HG02588 (cell line): Measurements from ENCODE around the gene CORO6.

Experiments used
- ATAC-seq: cut with Tn5 transposase; IDR thresholded peaks from one replicate; pipeline ENCODE4 v1.9.1; 2021; ENCODE audit warnings: mild to moderate bottlenecking, moderate library complexity; ENCODE audit not compliant: unreplicated experiment

The CORO6 gene

DNA sequence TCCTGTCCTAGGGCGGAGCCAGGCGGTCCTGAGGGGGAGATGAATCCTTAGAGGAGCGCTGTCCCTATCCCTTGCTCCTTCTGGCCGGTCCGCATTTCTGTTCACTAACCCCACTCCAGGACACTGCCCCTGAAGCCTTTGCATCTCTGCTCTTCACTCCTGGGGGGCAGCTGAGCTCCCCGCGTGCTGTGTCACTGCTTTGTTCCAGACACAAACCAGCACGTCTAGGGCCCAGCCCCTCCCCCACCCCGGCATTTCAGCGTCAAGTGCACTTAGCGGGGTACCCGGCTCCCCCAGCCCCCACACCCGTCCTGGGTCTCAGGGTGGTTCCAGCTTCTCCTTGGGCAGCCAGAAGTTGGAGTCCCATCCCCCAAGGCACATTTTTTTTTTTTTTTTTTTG is 8.9 kb downstream of the CORO6 start:
- ATAC-seq, result no peak

DNA sequence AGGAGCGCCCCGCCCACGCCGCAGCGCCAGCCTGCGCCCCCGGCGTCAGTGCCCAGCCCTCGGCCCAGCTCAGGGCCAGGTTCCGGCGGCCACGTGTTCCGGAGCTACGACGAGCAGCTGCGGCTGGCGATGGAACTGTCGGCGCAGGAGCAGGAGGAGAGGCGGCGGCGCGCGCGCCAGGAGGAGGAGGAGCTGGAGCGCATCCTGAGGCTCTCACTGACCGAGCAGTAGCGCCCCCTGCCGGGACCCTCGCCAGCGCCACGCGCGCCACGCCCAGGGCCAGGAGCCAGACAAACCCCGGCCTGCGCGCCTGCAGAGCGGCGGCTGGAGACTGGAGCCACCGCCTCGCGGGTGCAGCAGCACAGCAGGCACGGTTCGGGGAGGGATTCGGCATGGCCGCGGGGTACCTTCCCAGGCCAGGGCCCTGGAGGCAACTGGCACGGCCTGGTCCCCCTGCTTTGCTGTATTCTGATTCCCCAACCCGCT is 9.3 kb downstream of the CORO6 start:
- ATAC-seq, result no peak

DNA sequence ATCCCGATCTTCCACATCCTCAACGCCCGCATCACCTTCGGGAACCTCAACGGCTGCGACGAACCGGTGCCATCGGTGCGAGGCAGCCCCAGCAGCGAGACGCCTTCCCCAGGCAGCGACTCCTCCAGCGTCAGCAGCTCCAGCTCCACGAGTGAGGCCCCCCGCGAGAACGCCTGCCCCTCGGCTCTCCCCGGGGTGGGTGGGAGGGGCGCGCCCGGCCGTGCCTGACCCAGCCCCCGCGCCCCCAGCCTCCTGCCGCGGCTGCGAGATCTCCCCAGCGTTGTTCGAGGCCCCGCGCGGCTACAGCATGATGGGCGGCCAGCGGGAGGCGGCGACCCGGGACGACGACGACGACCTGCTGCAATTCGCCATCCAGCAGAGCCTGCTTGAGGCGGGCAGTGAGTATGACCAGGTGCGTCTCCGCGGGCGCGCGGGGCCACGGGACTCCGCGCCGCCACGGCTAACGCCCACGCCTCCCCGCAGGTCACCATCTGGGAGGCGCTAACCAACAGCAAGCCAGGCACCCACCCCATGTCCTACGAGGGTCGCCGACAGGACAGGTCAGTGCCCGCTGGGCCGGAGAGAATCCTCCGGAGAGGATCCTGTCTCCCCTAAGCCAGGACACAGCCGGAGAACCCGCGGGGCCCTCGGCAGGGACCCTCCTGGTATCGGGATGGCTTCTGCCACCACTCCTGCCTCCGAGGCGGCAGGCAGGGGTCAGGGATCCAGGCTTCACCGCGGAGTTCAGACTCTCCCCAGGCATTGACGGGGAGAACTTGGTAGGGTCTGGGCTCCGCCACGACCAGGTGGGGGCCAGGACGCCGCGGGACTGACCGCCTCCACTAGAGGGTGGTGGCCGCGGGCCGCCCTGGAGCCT is 10.1 kb downstream of the CORO6 start:
- ATAC-seq, result no peak

DNA sequence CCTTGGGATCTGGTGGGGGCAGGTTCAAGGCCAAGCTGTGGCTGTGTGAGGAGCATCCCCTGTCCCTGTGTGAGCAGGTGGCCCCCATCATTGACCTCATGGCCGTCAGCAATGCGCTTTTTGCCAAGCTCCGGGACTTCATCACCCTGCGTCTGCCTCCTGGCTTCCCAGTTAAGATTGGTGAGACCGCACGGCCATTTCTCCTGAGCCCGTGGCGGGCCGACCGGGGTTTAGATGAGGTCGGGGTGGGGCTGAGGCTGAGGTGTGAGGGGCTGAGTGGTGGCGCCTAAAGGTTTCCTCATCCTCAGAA is 10.7 kb downstream of the CORO6 start:
- no peak for ATAC-seq

DNA sequence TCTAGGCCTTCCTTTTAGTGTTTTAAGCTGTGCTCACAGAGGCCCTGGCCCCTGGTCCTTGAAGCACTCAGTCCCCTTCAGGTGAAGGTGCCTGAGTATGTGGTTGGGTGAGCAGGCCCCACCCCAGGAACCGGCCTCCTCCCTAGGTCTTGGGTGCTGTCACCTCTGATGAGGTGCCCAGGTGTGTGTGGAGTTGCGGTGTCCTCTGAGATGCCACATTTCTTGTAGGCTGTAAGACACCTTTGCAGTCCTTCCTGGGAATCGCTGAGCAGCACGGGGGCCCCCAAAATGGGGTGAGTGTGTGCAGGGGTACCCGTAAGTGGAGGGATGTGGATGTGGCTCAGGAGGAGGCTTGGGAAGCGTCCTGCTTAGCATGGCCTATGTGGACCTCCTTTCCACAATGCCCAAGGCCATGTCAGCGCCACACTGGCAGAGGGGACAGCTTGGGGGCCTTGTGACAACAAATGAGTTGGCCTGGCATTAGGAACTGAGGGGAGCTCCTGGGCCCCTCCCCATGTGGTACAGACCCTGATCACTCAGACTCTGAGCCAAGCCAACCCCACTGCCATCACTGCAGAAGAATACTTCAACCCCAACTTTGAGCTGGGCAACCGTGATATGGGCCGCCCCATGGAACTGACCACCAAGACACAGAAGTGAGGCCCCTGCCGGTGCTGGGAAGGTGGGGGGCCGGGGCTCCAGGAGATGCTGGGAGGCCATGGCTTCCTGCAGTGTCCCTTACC is 11.2 kb downstream of the CORO6 start:
- no peak for ATAC-seq

DNA sequence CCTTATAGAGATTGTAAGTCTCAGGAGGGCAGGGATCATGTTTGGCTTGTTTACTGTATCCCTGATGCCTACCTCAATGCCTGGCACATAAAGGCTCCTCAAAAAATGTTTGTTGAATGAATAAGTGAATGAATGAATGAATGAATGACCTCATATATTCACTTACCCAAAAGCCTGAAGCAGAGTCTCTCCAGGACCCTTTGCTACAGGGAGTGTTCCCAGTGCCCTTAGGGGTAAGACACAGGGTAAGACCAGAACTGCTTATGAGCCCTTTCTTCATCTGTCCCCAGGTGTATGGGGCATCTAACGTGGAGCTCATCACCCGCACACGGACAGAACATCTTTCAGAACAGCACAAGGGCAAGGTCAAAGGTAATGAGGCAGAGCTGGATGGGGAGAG is 12.3 kb downstream of the CORO6 start:
- no peak for ATAC-seq

DNA sequence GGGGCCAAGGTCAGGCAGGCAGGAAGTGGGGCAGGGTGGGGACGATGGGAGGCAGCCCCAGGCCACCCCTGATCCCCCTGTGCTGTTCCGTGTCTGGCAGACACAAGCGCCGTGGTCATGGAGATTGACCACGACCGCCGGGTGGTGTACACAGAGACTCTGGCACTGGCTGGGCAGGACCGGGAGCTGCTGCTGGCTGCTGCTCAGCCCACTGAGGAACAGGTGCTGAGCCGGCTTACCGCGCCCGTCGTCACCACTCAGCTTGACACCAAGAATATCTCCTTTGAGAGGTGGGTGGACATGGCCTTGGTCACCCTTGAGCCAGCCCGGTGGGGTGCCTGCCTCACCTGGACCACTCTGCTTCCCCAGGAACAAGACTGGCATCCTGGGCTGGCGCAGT is 13.7 kb downstream of the CORO6 start:
- no peak for ATAC-seq

DNA sequence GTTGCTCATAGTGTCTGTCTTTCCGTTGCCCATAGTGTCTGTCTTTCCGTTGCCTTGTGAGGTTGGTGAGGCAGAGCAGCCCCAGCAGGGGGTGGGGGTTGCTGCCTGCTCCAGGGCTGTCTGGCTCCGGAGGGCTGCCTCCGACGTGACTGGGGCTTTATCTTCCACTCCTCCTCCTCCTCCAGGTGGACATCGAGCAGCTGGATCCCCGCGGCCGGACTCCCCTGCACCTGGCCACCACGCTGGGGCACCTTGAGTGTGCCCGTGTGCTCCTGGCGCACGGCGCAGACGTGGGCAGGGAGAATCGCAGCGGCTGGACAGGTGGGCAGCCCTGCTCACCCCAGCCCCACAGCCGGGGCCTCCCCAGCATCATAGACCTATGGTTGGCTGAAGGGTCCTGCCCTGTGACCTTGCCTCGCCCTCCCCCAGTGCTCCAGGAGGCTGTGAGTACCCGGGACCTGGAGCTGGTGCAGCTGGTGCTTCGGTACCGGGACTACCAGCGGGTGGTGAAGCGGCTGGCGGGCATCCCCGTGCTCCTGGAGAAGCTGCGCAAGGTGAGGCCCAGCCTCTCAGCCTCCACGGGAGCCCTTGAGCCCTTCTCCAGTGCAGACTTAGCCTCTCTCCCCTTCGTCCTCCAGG is 15.0 kb downstream of the CORO6 start:
- no peak for ATAC-seq

DNA sequence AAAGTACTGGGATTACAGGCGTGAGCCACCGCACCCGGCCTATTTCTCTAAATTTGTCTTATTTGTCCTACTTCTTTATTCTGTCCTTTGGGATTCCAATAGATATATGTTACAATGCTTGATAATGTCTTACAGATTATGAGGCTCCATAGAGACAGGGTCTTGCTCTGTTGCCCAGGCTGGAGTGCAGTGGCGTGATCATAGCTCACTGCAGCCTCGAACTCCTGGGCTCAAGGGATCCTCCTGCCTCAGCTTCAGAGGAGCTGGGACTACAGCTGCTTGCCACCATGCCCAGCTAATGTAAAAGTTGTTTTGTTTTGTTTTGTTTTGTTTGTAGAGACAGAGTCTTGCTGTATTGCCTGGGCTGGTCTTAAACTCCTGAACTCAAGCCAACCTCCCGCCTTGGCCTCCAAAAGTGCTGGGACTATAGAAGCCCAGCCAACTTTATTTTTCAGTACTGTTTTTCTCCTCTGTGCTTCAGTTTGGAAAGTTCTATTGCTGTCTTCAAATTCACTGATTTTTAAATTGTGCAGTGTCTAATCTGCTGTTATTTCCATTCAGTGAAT is 19.5 kb downstream of the CORO6 start:
- no peak for ATAC-seq

DNA sequence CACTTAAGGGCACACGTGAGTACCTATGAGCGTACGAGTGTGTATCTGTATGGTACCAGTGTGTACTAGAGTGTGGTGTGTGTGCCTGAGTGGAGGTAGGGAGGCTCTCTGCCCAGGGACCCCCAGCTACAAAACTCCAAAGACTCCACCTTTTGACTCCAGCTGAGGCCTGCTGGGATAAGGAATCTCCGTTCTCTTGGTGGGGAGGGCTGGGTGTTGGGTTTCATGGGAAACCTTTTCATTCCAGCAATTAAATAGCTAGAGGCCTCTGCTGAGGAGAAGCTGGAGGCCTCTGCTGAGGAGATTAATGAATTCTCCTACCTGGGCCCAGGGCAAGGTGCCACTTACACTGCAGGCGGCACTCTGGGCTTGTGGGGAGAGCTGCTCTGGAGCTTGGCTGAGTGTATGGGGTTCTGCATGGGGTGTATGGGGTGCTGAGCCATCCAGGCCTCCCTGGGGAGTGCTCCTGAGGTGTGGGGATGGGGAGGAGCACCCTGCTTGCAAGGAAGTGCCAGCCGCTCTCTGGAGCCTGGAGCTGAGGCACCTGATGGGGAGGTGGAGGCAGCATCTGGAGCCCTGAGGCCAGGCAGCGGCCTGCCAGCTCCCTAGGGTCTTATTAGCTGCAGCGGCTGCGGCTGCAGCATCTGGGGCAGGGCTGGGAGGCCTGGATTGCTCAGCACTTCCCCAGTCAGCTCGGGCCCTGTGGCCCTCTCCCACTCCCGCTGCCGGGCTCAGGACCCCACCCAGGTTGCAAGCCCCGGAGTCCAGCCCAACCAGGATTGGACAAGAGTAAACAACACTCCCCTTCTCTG is 25.1 kb downstream of the CORO6 start:
- ATAC-seq, result no peak

DNA sequence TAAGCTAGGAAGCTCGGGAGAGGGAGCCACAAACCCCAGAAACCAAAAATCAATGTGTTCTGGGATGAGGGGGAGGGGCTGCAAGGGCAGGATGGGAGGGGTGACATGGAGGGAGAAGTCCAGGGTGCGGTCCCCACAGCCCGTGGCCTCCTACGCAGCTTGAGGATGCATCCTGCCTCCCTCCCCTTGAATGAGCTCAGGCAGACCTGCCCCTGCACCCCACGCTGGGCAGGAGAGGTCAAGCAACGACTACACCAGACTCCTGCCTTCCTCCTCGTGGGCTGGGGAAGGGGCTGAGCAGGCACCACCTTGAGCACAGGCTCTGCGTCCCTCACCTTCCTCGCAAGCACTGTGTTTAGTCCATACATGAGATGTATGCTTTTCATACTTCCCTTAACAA is 25.9 kb downstream of the CORO6 start:
- ATAC-seq, result no peak

DNA sequence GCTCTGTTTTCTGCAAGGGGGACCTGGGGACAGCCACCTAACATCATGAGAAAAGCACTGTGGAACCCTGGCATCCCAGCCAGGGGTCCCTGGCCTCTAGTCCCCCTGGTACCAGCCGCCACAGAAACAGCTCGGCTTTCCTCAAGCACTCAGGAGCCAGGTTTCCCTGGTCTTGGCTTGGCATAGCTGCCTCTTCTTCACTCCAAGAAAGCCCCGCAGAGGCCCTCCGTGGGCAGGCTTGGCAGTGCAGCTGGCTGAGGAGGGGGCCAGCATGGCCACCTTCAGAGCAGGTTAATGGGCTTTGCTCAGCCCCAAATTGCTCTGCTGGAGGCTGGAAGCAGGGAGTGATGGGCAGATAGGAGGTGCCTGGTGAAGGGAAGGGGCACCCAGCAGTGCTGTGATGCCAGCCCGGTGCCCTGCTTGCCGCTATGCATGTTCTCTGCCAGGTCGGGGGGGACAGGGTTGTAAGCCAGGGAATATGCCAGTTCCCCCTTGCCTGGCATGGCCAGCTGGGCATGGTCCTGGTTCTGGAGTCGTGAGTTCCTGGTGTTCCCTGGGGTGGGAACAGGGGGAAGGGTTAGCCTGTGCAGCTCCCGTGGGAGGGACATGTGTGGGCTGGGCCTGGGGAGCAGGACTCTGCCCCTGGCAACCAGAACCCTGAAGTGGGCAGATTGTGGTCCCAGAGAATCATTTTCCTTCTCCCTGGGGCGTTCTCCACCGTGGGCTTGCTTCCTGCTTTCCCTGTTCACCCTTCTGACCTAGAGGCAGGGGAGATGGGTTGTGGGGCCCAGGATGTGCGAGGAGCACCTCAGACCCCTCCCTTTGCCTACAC is 26.6 kb downstream of the CORO6 start:
- no peak for ATAC-seq

DNA sequence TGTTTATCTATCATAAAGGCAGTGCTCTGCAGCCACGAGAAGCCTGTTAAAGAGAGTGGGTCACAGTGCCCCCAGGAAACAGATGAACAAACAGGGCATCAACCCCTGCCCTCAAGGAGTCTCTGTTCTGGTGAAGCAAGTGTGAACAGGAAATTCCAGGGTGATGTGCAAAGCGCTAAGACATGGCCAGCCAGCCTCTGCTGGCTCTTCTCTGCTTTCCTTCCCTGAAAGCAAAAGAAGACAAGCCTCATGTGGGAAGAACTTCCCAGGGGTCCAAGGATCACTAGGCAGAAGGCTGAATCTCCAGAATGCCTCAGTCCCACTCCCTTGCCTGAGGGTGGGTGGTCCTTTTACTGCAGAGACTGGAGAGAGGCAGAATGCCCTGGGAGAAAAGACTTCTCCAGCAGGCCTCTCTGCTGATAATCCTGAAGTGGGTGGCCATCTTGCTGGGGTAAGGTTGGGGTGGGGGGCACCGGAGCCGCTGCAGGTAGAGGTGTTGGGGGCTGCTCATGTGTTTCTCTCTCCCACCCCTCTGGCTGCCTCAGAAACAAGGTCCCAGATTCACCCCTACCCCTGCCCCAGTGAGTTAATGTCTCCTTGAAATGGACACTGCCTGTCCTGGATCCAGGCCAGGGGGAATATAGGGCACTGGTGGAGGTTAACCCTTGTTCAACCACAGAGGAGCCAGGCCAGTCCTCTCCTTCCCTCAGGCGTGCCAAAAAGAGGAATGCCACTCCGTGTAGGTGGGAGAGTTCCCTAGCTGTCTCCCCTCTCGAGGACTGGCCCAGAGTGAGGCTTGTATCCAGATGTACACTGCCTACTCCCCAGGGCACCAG is 27.4 kb downstream of the CORO6 start:
- no peak for ATAC-seq

DNA sequence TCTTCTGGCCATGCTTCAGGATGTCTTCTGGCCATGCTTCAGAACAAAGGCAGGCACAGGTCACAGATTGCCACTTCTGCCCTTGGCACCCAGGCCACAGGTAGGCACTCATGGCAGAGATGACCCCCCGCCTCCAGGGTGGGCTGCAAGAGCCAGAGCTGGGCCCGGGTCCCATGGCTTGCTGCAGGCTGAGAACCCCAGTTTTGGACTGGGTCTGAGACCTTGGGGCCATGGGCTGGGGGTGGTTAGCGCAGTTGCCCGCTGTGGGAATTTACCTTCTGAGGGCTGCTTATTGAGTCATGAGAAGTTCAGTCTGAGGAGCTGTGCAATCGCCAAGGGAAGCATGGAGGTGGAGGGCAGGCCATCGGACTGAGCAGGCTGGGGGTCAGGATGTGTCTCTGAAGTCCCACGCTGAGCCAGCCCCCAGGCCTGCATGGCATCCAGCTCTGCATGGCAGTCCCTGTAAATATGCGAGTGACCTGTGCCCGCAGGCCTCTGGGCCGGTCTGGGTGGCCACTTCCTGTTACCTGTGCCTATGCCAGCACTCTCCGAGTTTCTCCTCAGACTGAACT is 28.1 kb downstream of the CORO6 start:
- no peak for ATAC-seq

DNA sequence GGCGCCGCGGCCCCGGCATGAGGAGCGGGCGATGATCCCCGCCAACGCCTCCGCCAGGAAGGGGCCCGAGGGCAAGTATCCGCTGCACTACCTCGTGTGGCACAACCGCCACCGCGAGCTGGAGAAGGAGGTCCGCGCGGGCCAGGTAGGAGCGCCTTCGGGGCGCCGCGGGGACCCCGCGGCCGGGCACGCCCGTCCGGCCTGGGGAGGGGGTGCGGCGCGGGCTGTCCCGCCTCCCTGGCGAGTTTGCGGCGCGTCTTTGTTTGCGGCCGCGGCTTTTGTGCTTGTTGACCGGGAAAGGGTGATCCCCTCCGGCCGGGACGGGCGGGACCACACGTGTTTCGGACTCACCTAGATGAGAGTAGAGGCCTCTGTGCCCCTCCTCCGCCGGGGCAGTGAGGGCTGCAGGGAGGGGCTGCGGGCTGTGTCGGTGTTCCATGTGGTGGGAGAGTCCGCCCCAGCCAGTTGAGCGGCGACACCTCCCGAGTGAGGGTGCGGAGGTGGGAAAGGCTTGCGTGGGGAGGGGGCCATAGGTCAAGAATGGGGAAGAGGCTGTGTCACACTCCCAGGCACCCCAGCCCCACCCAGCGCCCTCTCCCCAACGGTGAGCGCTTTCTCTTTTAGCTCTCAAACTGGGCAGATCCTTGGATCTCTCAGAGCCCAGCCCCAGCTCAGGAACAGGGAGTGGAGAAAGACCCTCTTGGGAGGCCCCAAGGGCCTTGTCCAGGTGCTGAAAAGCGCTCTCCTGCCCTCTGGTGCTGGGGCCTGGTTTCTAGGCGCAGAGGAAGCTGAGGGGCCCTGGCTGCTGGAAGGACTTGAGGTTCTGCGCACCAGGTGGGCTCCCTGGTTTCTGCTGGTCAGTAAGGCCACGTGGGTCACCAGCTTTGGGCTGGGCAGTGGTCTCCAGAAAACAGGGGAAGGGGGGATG is 28.9 kb downstream of the CORO6 start:
- ATAC-seq, result no peak

DNA sequence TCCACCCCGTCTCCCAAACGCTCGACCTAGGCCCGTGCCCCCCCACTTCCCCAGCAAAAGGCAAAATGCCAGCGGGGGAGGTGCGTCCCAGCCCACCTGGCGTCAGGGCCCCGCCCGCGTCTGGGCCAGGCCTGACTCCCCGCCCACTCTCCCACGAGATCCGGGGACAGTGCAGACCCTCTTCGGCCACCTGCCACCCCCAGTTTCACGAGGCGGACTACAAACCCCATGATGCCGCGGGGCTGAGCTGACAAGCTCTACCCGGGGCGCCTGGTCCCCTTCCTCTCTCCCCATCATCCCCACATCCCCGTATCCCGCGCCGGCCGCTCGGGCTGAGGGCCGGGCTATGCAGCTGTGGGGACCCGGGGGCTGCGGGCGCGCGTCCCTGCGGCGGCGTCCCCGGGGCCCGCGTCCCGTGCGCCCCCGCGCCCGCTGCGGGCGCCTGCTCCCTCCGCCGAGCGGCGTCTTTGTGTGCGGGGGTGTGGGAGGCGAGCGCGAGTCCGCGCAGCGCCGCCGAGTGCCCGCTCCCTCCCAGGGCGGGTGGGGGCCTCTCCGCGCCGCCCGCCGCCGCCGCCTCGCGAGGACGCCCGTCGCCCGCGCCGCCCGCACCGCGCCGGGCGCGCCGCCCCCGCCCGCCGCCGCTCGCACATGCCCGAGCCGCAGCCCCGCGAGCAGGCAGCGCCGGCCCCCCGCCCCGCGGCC is 29.7 kb downstream of the CORO6 start, which contains the start of gene ANKRD13B:
TSS of gene ANKRD13B (plus strand) at position 283 of the 702 bp plus-strand sequence. CDS start 490 bp downstream, outside the sequence.
- no peak for ATAC-seq
